ENCODE results near the gene ADGRF3.

- no peak for TF ChIP-seq SUZ12 (IDR thresholded peaks at IDR 0.05)
- TF ChIP-seq FOXK2 (IDR thresholded peaks at IDR 0.05) = no peak
- TF ChIP-seq NFRKB (IDR thresholded peaks at IDR 0.05) = no peak
These were observed 1.4 kb downstream of the ADGRF3 start for GRCh38 chr2:26345283-26345544.
